Esophagus muscularis mucosa (tissue), 4 donors: Measurements from ENCODE around the gene CIITA.

Source experiments
- CTCF ChIP-seq, 3 experiments: fragments of 200-600 bp in 2 of 3; fragments of 450-650 bp in 1 of 3; sonication (generic) in 2 of 3; IDR thresholded peaks; one replicate each; pipeline ENCODE4 v1.5.1; 2017 to 2019; ENCODE audit warnings: antibody characterized with exemption in 3 of 3, mild to moderate bottlenecking in 2 of 3, moderate library complexity in 1 of 3
- EP300 ChIP-seq: sonication (generic); formaldehyde crosslinking; IDR thresholded peaks from one replicate; pipeline ENCODE4 v1.6.1; 2017; ENCODE audit warnings: antibody characterized with exemption
- POLR2AphosphoS5 ChIP-seq, 2 donors: sonication (generic); formaldehyde crosslinking; IDR thresholded peaks; one replicate each; pipeline ENCODE4 v1.6.1; 2017; ENCODE audit warnings: antibody characterized with exemption in 2 of 2

- TF ChIP-seq CTCF (IDR thresholded peaks at IDR 0.05) (no peak), EP300 (no peak), POLR2AphosphoS5 (IDR thresholded peaks at IDR 0.05) (no peak)
Measured at GRCh38 chr16:10984509-10984908, 107.5 kb downstream of the CIITA start.
